Activated T-helper 1 cell treated with Interleukin-2 at 50 U/mL for 16 hours (primary cell): ENCODE results near the gene CASP6.

Experiments used
- DNase-seq: peaks from one replicate; pipeline ENCODE4 v3.0.0-alpha.2; 2020; ENCODE audit warnings: low read depth

The CASP6 gene

DNA sequence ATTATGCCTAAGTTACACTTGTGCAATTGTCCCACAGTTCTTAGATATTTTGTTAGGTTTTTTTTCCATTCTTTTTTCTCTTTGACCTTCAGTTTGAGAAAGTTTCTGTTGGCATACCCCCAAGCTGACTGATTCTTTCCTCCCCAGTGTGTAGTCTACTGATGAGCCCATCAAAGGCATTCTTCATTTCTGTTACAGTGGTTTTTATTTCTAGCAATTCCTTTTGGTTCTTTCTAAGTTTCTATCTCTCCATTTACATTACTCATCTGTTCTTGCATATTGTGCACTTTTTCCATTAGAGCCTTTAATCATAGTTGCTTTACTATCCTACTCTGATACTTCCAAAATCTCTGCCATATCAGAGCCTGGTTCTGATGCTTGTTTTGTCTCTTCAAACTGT is 31.9 kb downstream of the CASP6 start:
- no peak for DNase-seq

GRCh38 chr4:109665783-109666485 is 37.3 kb downstream of the CASP6 start:
- no peak for DNase-seq

DNA sequence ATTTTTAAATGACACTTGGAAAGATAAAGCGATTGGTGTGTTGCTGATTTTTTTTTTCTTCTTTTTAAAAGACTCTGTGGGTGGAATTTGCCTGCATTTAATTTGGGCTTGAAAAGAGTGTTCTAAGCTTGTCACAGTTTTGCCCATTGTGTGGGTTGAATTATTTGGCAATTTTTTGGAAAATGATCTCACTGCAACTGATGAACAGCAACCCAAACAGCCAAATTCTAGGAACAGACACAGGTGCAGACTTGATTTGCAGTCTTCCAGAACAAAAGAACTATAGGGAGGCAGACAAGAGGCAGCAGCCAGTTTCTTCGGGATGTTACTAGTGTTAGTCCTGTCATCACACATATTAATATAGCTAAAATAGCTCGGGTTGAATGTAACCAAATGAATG is 40.5 kb downstream of the CASP6 start:
- no peak for DNase-seq

DNA sequence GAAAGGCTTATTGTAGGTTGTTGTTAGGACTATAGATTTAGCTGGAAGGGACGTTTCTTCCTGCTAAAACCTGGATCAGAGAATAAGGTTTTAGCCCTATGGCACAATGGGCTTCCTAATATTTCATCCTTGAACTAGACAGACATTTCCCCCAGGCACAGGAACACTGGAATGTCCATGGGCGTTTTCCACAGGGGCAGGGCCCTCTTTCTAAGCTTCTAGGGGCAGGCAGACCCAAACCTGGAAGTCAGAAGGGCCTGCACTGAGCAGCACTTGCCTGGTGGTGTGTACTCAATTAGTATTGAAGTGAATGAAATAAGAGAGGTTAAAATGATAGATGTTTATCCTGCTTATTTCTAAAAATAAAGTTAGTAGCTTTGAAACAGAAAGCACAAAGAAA is 41.1 kb downstream of the CASP6 start:
- no peak for DNase-seq

DNA sequence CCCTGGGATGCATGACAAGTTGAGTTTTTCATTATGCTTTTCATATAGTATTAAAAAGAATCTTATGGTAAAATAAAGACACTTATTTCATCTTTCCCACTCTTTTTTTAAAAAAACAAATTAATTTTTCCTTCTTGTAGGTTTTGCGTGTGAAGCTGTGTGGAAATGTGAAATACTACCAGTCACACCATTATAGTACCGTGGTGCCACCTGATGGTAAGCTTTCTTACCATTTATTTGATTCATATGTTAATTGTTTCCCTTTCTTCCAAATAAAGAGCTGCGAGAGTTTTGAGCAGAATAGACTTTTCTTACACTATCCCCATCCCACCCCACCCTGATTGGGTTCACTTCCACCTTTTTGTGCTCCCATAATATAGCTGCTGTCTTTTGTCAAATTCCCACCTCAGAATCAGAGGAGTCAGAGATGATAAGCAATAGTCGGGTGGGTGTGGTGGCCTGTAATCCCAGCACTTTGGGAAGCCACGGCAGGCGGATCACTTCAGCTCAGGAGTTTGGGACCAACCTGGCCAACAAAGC is 44.3 kb downstream of the CASP6 start:
- no peak for DNase-seq

DNA sequence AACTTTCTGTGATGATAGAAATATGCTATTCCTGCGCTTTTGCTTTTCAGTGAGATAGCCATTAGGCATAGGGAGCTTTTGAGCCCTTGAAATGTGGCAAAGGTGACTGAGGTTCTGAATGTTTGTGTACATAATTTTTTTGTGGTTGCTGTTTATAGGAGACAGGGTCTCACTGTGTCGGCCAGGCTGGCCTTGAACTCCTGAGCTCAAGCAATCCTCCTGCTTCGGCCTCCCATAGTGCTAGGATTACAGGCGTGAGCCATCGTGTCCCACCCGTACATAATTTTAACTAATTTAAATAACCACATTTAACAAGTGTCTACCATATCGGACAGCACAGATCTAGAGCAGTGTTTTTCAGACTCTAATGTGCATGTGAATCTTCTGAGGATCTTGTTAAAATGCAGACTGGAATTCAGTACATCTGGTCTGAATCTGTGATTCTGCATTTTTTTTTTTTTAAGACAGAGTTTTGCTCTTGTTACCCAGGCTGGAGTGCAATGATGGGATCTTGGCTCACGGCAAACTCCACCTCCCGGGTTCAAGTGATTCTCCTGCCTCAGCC is 45.3 kb downstream of the CASP6 start:
- DNase-seq = no peak

DNA sequence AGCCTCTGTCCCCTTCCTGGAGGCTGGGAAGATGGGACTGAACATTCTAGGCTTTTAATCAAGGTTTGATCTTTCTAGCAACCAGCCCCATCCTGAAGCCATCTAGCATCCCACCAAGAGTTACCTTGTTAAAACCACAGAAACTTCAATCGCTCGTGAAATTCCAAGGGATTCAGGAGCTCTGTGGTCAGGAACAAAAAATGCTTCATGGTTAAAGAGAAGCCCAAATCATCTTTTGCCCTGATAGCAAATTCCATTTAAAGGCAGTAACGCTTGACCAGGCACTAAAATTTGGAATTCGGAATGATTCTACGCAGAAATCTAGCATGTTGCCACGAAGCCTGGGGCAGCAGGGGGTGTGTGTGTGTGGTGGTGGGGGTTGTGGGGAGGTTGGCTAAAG is 47.8 kb downstream of the CASP6 start:
- DNase-seq = no peak

DNA sequence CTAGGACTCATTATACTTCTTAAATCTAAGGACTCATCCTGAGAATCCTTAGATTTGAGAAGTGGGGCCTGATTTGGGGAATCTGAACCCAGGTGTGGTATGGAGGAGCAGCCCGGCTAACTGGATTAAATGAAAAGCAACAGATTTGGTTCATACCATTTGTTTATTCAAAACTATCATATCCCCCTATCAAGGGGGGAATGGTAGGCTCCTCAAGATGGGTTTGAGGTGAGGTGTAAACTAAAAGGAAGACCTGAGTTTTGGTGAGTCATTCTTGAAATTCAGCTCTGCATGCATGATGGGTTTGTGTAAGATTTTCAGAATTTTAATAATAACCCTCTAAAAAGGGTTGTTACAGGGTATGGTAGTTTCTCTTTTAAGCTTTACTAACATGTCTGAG is 53.4 kb downstream of the CASP6 start:
- no peak for DNase-seq

DNA sequence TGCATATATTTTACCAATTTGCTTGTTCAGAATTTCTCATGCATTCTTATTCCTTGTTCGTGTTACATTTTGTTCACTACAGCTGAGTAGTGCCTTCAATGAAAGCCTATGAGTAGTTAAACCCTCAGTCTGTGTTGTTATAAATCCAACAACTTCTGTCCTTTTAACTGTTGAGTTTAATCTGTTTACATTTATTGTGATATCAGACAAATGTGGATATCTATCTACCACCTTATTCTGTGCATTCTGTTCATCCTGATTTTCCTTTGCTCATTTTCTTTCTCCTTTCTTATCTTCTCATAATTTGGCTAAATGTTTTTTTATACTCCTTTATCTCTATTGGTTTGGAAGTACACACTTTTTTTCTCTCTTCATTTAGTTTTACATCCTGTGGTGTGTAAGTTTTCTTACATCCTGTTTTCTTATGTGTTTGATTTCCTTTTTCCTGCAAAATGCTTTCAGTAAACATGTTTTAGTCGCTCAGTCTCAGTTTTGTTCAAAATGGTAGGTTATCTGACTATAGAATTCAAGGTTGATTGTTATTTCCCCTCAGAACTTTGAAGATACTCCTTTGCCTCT is 54.2 kb downstream of the CASP6 start:
- no peak for DNase-seq

DNA sequence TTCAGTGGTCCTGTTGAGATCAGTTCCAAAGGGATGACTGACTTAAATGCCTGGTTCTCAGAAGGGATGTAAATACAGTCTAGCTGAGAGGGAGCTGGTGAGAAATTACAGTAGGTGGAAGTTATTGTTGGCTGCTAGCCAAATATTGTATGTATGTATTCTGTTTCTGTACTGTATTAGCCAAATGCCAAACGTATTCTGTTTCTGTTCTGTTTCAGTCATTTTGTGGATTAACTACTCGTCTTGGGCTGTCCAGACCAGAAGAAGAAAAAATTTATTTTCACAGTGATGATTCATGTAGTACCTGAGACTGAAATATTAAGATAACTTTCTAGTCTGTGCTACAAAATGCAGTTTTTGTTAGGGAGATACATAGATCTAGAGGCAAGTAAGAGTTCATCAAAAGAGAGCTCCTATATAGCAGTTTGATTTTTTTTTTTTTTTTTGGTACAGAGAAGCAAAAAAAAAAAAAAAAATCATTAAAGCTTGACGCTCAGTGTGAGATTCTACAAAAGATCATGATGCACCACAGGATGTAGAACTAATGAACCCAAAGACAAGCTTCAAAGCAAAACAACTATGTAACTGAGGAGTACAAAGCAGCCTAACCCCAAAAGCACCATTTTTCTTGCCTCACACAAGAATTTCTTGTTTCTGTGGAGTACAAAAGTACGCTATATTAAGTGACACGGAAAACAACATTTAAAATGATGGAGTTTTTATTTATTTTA is 54.8 kb downstream of the CASP6 start:
- no peak for DNase-seq

DNA sequence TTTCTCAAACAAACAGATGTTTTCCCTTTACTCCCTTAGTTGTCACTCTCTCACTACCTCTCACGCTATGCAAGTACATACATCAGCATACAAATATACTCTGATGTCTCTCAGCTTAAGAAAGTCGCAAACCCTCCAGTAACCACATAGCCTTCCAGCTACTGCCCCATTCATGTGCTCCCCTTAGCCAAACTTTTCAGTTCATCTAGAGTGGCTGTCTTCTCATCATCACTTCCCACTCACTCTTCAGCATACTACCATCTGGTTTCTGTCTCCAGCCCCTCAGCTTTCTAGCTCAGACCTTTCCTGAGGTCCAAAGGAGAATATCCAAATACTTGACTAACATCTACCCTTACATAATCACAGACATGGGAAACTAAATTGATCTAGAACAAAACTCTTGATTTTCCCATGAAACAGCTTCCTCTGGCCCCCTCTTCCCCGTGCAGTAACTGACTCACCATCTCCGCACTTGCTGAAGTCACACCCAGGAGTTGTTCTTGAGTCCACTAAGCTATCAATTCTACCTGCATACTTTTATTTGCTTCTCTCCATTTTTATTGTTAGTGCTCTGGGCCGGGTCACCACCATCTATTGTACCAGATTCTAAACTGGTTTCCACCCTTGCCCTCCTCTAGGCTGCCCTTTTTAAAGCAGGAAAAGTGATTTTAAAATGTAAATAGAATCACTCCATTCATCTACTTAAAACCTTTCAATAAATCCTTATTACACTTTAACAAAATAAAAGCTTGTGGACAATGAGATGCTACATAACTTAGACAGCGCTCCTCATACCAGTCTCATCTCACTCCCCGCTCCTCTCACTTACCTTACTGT is 57.2 kb downstream of the CASP6 start:
- no peak for DNase-seq

- no peak for DNase-seq
Measured at GRCh38 chr4:109640644-109641043, 62.6 kb downstream of the CASP6 start.
